SU-DHL-6 (cell line): Measurements from ENCODE around the gene HIPK2.

Experiments
- EZH2phosphoT487 ChIP-seq: fragments of 200-600 bp; sonication (generic), shearing (Covaris generic); conservative IDR thresholded peaks from 2 replicates; pipeline ENCODE4 v1.6.1; 2018; ENCODE audit warnings: mild to moderate bottlenecking, antibody characterized with exemption, low read length, moderate library complexity, mixed read lengths
- TF ChIP-seq, protein P1 (sequence below): fragments of 200-600 bp; sonication (generic); IDR thresholded peaks from one replicate; pipeline ENCODE4 v1.5.1; 2017; ENCODE audit warnings: antibody characterized with exemption, mild to moderate bottlenecking, low read length, moderate library complexity; ENCODE audit not compliant: insufficient read depth, poor library complexity, severe bottlenecking

DNA sequence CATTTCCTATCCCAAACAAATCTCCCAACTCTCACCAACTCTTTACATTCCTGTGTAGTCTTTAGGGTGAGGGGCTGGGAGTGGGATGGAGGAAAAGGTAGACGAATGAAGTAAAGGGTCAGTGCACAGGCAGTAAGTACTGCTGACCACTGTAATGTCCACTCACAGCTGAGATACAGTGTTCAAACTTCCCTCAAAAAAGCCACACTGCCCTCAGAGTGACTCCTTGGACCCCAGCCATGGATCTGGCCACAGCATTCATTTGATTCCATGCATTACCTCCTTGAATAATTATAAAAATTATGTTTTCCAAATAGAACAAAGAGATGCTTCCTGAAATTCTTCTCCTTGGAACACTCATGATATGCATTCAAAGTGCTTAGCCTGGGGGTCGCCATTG lies 19.8 kb upstream of the HIPK2 start:
- TF ChIP-seq, protein P1, sequence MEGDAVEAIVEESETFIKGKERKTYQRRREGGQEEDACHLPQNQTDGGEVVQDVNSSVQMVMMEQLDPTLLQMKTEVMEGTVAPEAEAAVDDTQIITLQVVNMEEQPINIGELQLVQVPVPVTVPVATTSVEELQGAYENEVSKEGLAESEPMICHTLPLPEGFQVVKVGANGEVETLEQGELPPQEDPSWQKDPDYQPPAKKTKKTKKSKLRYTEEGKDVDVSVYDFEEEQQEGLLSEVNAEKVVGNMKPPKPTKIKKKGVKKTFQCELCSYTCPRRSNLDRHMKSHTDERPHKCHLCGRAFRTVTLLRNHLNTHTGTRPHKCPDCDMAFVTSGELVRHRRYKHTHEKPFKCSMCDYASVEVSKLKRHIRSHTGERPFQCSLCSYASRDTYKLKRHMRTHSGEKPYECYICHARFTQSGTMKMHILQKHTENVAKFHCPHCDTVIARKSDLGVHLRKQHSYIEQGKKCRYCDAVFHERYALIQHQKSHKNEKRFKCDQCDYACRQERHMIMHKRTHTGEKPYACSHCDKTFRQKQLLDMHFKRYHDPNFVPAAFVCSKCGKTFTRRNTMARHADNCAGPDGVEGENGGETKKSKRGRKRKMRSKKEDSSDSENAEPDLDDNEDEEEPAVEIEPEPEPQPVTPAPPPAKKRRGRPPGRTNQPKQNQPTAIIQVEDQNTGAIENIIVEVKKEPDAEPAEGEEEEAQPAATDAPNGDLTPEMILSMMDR = no peak
- TF ChIP-seq EZH2phosphoT487 = no peak
